Esophagus muscularis mucosa (tissue), 3 donors: ENCODE measurements around the gene POU1F1.

Experiments used
- CTCF ChIP-seq, 3 experiments: fragments of 200-600 bp in 2 of 3; fragments of 450-650 bp in 1 of 3; sonication (generic) in 2 of 3; IDR thresholded peaks; one replicate each; pipeline ENCODE4 v1.5.1; 2017 to 2019; ENCODE audit warnings: antibody characterized with exemption in 3 of 3, mild to moderate bottlenecking in 2 of 3, moderate library complexity in 1 of 3
- POLR2A ChIP-seq: fragments of 450-650 bp; IDR thresholded peaks from one replicate; pipeline ENCODE4 v1.6.1; 2017; ENCODE audit warnings: antibody characterized with exemption, moderate library complexity, mild to moderate bottlenecking, low read depth
- POLR2AphosphoS5 ChIP-seq, 2 donors: sonication (generic); formaldehyde crosslinking; IDR thresholded peaks; one replicate each; pipeline ENCODE4 v1.6.1; 2017; ENCODE audit warnings: antibody characterized with exemption in 2 of 2

DNA sequence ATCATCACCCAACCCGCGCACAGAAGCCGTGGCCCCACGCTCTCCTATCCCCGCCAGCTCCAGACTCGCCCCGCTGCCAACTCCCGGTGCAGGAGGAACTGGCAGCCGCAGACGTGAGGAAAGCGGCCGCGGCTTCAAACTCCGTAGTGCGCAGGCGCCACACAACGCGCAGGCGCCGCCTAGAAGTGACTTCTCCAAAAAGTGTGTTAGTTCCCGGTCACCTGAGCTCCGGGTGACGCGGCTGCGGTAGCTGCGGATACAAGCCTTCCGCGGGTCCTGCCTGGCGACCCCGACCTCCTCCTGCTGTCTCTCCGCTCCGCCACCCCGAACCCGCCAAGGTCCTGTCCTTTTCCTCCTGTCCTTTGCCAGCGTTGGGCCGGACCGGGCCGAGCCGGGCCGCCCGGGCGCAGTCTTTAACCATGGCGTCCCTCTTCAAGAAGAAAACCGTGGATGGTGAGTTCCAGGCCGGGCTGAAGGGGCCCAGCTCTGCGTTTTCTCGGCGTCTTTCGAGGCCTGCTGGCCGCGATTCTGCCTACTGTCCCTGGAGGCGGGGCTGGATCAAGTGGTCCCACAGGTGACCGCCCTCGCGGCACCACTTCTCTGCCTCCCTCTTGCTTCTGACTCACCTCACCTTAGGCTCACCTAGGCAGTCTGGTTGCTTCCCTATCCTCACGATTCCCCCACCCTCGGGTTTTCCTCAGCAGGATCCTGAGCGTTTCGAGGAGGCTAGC is 49.1 kb downstream of the POU1F1 start, which contains the start of gene CHMP2B:
- peak; percentile 96 for TF ChIP-seq POLR2AphosphoS5 (IDR thresholded peaks at IDR 0.05)
- TF ChIP-seq CTCF (IDR thresholded peaks at IDR 0.05) = no peak
- peak; percentile 77 for TF ChIP-seq POLR2A
